Measurements from ENCODE around the gene CFAP68.

Gene CFAP68, protein sequence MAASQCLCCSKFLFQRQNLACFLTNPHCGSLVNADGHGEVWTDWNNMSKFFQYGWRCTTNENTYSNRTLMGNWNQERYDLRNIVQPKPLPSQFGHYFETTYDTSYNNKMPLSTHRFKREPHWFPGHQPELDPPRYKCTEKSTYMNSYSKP

GRCh38 chr11:111878849-111879636 is at the start of gene CFAP68, which contains the start of gene FDXACB1:
CFAP68 (plus strand) TSS chr11:111879541; CDS start chr11:111879561, 20 bp downstream.
FDXACB1 (minus strand) TSS chr11:111879165; CDS start chr11:111879132, 33 bp downstream.
- peak; percentile 94 to 95 for DNase-seq

DNA sequence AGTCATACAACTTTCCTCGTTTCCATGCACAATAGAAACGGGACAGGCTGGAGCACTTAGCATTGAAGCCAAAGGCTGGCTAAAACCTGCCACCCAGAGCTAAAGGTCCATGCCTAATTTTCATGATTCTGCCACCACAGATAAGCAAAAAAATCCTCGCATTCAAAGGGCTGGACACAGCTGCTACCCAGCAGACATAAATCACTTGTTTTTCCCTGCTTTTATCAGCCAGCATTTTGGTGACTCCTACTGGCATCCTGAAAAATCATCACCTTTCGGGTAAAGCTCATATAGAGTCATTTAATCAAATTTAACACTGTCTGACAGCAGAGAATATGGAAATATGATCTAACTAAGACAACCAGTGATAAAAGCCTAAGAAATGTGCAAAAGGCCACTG is 45.8 kb upstream of the CFAP68 start:
- peak in 1 of 2 donors; percentile 11 for DNase-seq

DNA sequence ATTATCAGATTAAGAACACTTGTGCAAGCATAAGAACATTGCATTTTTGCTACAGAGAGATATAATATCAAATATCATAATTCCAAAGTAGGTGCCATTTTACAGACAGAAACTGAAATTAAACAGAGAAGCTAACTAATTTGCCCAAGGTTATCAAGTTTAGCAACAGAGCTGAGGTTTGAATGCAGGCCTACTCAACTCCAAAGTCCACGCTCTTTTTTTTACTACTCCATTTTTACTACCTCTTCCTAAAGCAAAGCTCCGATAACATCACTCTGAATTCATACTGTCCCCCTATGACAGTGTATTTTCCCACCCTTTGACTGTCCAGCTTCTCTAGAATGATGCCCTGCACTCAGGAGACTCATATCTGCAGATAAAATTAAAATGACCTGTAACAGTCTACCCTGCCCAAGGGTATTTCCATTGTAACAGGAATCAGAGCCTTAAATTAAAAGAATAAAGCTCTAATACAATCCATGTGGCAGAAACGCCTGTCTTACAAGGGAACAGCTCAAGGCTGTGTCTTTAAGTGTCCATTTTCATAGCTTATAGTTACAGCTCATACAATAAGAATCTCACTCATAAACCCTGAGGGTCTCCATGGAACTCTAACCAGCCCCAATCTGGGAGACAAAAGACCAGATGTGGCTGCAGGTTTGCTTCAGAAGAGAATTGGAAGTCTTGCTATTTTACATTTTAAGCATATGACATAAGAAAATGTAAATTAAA is 44.7 kb upstream of the CFAP68 start:
- DNase-seq, result no peak

DNA sequence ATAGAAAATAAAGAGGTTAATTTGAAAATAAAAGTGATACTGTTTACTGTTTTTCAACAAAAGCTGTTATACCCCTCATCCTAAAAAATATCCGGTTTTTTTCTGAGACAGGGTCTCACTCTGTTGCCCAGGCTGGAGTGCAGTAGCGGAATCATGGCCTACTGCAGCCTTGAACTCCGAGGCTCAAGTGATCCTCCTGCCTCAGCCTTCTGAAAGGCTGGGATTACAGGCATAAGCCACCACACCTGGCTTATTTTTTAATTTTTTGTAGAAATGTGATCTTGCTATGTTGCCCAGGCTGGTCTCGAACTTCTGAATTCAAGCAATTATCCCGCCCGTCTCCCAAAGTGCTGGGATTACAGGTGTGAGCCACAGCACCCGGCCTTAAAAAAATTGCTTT is 43.7 kb upstream of the CFAP68 start:
- no peak for DNase-seq

DNA sequence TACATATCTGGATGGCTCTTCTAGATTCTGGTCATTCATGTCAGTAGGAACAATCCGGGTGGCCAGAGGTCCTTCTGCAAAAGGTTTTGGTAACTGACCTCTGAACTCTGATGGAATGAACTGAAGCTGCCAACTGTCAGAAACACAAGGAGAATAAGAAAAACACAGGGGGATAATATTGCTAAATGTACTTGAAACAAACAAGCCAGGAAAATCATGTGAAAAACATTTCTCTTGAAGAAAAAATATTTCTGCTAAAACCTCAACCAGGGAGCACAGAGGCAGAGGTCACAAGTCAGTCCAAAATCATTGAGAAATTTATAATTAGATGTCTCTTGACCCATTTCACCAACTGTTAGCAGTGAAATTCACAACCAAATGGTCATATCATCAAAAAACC is 43.2 kb upstream of the CFAP68 start:
- DNase-seq, result no peak

DNA sequence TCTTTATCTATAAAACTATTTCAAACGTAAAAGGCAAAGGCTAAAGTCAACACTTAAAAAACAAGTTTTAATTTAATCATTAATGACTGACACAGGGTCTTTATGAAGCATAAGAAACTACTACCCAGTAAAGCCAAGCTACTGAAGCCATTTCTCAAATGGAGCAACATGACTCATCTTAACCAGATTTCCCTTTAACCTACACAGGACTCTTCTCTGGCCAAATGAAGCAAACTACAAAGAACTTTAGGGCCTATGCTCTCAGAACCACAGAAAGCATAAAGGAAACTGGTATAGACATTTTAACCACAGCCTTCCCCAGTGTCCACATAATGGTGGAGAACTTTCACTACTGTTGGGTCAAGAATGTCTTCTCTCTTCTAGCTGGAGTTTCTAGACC is 42.6 kb upstream of the CFAP68 start:
- no peak for DNase-seq

DNA sequence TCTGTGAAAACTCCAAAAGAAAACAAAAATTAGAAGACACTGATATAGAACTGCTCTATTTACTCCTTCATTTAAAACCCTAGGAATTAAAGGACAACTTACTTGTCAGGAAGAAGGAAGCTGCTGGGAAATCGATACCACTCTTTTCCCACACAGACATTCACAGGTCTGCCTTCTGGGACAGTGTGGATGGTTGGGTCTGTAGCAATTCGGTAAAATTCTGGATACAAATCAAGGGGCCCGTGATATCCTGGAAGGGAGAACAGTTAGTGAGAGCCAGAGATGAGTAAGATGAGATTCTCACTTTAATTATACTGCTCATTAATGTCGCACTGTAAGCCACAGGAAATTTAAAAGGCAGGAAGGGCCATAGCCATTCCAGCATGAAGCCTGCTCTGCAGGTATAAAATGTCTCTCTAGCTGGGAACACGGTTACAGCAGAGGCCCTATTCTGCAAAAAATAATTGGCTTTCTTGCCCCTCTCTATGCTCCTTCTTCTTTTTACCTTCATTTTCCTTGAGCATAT is 41.9 kb upstream of the CFAP68 start:
- no peak for DNase-seq

DNA sequence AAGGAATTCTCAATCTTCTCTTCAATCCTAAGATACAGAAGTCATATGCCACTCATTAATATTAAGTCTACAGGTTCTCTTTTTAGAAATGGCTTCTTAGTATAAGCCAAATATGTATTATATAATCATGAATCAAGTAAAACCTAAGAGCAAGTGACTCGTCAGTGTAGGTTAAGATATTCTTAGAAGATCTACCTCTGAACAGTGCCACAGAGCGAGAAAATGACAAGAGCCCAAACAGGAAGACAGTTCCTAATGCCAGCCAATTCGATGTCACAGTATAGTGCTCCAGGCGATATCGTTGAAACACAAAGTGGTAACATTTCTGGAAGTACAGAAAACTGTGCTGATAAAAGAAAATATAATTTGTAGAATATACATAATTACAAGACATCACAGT is 41.3 kb upstream of the CFAP68 start:
- no peak for DNase-seq

DNA sequence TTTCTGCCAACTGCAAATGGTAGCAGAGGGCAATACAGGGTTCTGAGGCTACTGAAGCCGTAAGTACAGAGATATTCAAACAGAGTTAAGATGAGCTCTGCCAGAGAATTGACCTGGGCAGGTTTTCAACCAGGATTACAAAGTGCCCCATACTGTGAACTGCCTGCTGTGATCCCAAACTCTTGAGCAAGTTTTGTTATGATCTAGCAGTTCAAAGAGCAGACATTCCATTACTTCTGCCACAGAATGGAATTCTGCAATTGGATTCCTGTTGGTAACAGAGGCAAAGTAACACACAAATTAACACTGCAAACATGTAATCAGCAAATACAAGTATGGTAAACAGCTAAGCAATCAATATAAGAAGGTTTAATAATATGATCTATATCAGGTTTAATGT is 39.2 kb upstream of the CFAP68 start:
- DNase-seq, result no peak

- DNase-seq, result peak; percentile 71 to 92
Measured at GRCh38 chr11:111841370-111842053, 37.8 kb upstream of the CFAP68 start.

- no peak for DNase-seq
Measured at GRCh38 chr11:111843661-111844060, 35.7 kb upstream of the CFAP68 start.

DNA sequence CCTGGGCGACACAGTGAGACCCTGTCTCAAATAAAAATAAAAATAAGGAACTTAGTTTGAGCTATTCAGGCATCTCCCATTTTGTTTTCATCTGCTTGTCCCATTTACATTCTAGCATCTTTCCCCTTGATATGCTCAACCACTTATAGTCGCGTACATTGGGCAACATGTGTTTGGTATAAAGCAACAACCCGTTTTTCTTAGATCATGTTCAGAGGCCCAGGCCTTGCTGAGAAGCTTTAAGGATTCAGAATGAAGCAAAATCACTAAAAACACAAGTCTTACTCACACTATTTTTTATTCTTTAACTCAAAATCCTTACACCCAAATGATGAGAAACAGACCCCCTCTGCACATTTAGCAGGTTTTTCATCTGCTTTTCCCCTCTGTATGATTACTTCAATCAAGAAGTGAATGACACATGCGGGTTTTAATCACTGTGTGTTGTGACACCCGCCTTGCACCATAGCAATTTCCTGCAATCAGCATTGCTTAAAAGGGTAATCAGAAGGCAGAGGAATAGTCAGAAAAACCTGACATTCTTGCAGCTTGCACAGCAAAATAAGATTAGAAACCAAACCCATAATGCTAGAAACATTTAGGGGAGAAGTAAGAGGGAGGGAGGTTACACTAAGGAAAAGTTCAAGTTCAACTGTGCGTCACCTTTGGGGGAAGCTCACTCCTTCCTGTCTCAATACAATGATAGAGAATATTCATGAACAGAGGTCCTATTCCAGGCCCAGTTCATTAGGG is 33.9 kb upstream of the CFAP68 start:
- no peak for DNase-seq

- DNase-seq, result no peak
Measured at GRCh38 chr11:111846063-111846462, 33.3 kb upstream of the CFAP68 start.

DNA sequence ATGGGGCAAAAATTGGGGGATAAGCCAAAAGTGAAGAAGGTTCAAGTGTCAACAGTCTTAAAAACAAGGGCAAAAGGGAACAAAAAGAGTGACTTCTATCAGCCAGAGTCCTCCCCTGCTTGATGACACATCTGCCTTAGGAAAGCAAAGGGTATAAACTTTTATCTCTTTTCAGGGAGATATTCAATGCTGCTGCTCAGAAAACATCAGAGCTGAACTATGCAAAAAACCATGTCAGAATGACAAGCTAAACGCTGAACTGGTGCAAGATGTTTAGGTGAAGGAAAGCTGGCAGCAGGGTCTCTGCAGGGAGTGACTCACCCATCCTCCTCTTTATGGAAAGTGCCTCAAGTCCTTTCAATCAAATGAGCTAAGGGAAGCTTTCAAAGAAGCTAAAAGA is 32.7 kb upstream of the CFAP68 start:
- DNase-seq, result no peak

DNA sequence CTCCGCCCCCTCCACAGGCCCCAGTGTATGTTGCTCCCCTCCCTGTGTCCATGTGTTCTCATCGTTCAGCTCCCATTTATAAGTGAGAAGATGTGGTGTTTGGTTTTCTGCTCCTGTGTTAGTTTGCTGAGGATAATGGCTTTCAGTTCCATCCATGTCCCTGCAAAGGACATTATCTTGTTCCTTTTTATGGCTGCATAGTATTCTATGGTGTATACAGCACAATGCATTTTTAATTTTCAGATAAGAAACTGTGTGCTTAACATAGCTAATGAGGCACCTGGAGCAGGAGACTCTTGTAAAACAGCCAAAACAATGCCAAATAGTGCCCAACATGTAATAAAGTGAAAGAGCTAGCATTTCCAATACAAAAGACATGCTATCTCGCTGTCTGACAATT is 29.7 kb upstream of the CFAP68 start:
- no peak for DNase-seq

DNA sequence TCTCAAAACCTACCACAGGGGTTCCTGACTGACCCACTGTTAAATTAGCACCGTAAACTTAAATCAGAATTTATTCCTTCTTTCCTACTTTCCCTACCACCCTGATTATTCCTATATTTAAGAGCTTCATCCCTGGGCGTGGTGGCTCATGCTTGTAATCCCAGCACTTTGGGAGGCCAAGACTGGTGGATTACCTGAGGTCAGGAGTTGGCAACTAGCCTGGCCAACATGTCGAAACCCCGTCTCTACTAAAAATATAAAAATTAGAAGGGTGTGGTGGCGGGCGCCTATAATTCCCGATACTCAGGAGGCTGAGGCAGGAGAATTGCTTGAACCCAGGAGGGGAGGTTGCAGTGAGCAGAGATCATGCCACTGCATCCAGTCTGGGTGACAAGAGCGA is 28.3 kb upstream of the CFAP68 start:
- DNase-seq, result no peak

- DNase-seq, result peak in 1 of 2 donors; percentile 20
Measured at GRCh38 chr11:111851636-111852035, 27.7 kb upstream of the CFAP68 start.

DNA sequence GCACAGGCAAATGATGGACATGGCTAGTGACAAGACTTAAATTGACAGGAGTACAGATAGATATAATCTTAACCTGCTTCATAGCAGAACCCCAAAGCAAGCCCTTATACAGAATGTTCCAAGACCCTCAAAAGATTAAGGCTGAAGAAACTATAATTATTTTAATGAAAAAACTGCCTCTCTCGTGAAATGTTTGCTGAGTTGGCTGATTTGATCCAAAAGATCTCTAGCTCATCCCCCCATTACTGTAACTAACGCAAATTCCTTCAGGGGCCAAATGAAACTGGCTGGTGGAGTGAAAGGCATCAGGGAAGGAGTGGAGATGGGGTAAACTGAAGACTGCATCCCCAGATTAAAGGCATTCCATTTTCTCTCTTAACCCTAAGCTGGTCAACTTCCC is 27.2 kb upstream of the CFAP68 start:
- DNase-seq, result no peak

GRCh38 chr11:111855506-111855905 is 23.8 kb upstream of the CFAP68 start:
- no peak for DNase-seq

- no peak for DNase-seq
Measured at GRCh38 chr11:111860257-111860656, 19.1 kb upstream of the CFAP68 start.

- DNase-seq, result no peak
Measured at GRCh38 chr11:111870113-111870512, 9.2 kb upstream of the CFAP68 start.

DNA sequence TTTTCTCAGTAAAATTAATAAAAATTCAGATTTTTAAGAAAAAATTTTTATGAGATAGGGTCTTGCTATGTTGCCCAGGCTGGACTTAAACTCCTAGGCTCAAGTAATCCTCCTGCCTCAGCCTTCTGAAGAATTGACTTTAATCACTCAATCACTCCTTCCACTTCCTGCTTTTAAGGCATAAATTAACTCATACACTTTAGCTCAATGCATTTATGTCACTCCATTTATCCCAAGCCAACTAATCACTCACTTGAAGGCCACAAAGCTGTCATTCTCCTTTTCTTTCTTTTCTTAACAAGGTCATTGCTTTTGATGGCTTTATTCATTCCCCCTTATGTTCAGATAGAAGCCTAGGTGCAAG is 8.8 kb upstream of the CFAP68 start:
- no peak for DNase-seq

Measured in hippocampal formation (tissue), 2 donors.